ENCODE measurements around the gene FAM162A. TPM values are rescaled to one million over a fixed set of nuclear protein-coding genes. Genes with fewer than 3 reads are reported as not detected.

Gene FAM162A, protein sequence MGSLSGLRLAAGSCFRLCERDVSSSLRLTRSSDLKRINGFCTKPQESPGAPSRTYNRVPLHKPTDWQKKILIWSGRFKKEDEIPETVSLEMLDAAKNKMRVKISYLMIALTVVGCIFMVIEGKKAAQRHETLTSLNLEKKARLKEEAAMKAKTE
- 4.0 and 8.2 TPM in 2 replicates for total RNA-seq

DNA sequence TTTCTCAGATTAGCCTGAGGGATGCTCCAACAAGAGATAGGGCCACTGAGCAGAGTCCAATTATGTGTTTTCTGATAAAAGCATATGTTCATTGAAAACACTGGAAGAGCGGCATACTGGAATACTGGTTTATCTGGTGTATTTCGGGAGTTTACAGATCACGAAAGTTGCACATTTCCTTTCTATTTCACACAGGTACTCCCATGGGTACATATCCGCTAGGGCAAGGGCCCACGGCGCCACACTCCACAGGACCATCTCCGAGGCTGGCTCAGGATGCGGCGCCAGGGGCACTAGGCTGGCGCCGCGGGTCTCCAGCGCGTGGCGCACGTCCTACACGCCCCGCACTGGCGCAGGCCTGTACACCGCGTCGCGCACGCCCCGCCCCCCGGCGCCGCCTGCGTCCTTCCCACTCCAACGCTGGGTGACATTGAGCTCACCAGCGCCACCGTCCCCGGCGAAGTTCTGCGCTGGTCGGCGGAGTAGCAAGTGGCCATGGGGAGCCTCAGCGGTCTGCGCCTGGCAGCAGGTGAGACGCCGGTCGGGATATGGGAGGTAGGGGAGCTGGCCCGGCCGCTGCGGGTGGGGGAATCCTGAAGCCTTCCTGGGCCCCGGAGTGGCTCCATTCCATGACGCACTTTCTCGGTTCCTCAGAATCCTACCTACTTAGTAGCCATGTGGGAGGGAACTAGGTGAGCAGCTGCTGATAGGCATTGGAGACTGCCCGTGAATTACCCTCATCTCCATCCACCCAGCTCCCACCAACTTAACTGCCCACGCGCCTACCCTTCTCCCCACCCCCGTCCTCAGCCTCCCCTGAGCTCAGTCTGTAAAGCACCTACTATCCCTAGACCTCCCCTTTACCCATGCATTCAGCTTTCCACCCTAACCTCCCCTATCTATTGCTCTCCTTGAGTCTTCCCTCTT lies at the start of gene FAM162A:
TSS of gene FAM162A (plus strand) at position 412 of the 927 bp plus-strand sequence. CDS start at position 496, 84 bp downstream.

DNA sequence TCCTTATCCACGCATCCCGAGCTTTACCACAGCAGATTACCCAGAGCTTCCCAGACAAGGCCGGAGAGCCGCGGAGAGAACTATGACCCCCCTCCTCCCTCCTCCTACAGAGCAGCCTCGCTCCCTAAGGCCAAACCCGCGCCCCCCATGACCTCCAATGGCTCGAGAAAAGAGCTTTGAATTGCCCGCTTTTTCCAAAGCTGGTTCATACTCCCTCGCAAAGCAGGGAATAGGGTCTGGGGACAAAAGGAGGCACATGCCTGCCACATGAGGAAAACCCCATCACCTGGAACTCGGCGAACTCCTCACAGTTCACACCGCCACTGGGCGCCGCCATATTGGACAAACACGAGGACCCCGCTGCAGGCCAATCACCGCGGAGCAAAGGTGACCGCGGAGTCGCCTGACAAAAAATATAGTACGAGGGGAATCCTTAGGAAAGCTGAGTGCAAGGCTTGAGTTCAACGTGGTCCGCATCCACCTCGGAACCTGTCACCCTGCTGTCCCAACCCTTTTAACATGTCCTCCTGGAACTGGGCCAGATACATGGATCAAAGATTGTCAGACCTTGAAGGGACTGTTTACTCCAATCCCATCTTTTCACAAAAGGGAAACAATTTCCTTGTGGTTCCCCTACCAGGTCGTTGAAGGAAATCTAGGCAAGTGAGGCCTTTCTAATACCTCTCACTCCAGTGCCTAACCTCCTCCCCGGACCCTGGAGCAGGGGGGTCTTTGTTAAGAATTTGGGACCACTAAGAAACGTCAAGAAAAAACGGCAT lies 905 bp upstream of the FAM162A start, which contains the start of gene MIX23:
TSS of gene MIX23 (minus strand) at position 344 of the 779 bp plus-strand sequence. CDS start at position 337, 7 bp downstream.

DNA sequence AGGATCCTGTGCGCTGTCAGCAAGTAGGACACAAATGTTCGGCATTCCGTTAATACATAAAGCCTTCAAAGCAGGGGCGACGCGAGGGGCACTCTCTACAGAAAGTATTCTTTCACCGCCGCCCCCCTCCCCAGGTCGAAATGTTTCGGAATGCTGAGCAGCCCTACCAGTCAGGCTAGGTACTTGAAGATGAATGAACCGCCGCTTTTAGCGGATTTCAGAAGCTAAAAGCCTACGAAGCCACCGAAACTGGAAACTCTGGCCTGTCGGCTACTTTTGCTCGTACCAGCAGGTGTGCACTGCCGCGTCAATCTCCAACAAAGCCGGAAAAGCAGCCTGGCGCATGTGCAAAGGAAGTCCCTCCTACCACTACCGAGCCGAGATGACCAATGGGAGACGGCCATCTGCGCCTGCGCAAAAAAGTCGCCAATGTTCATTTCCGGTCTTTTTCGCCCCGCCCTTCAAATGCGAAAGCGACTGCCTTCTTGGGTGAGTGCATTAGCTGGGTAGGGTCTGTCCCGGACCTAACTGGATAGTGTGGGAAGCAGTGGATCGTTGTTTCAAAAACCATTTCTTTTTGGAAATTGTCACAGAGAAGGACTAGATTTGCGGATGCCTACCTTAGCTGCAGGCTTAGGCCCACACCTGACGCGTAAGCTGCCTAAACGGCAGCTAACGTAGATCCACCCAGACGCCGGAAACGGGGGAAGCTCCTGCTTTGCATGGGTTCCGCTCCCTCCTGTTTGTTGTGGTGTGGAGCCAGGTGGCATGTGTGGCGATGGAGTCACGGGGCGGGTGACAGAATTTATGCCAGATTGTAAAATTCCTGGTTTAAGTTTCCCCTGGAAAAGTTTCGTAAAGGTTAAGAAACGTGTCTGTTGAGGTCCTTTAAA lies 32.0 kb downstream of the FAM162A start, which contains the start of gene WDR5B:
TSS of gene WDR5B (minus strand) at position 301 of the 893 bp plus-strand sequence. CDS start 534 bp downstream, outside the sequence.

Other genes starting within 250 kb of the FAM162A start
- gene CASR, start 200.5 kb upstream of the FAM162A start, total RNA-seq: not detected in 2 replicates
- gene CSTA, start 58.9 kb upstream of the FAM162A start, total RNA-seq: not detected in 2 replicates
- 28.3 and 29.6 TPM in 2 replicates for gene MIX23, start 951 bp upstream of the FAM162A start, total RNA-seq
- 2.1 and 6.9 TPM in 2 replicates for gene WDR5B, start 31.9 kb downstream of the FAM162A start, total RNA-seq
- gene KPNA1, start 130.8 kb downstream of the FAM162A start, total RNA-seq: 26.6 and 48.9 TPM in 2 replicates
- 16.8 and 21.5 TPM in 2 replicates for gene PARP9, start 180.1 kb downstream of the FAM162A start, total RNA-seq
- 14.2 and 27.8 TPM in 2 replicates for gene DTX3L, start 180.2 kb downstream of the FAM162A start, total RNA-seq
- 0.32 and 0.38 TPM in 2 replicates for gene PARP15, start 193.5 kb downstream of the FAM162A start, total RNA-seq